Coronary artery (tissue), 2 donors: ENCODE measurements around the gene UIMC1.
"Not testable (repeated sequence)": the region's sequence is repeated elsewhere in the genome, so short reads cannot be mapped to it uniquely, and the experiment has no call there.

Experiments used
- DNase-seq: peaks from one replicate; pipeline ENCODE4 v3.0.0-alpha.2; 2017; ENCODE audit warnings: low spot score
- H3K27ac ChIP-seq, 2 donors: fragments of 200-600 bp; sonication (generic); one replicate each; pipeline ENCODE4 v1.5.1; 2016 to 2019
- H3K4me3 ChIP-seq: fragments of 200-600 bp; sonication (generic); 2 replicates; pipeline ENCODE4 v1.5.1; 2016; ENCODE audit warnings: mild to moderate bottlenecking, moderate library complexity
- CTCF ChIP-seq: fragments of 200-600 bp; sonication (generic); IDR thresholded peaks from one replicate; pipeline ENCODE4 v1.5.1; 2019; ENCODE audit warnings: antibody characterized with exemption

The UIMC1 gene

GRCh38 chr5:177006265-177006972 is at the start of gene UIMC1:
Gene UIMC1, minus strand, starts transcription at chr5:177006779. Its CDS starts 24,164 bp downstream, at chr5:176982615.
- no peak for TF ChIP-seq CTCF
- peak within 1 kb of the TSS; percentile 93 to 99 for H3K27ac ChIP-seq
- H3K4me3 ChIP-seq = peak within 1 kb of the TSS; percentile 100
- peak; percentile 90 for DNase-seq

GRCh38 chr5:177049285-177049684 is 42.7 kb upstream of the UIMC1 start:
- no peak overlapping the region for H3K27ac ChIP-seq
- no peak for TF ChIP-seq CTCF
- no peak for DNase-seq
- no peak overlapping the region for H3K4me3 ChIP-seq

DNA sequence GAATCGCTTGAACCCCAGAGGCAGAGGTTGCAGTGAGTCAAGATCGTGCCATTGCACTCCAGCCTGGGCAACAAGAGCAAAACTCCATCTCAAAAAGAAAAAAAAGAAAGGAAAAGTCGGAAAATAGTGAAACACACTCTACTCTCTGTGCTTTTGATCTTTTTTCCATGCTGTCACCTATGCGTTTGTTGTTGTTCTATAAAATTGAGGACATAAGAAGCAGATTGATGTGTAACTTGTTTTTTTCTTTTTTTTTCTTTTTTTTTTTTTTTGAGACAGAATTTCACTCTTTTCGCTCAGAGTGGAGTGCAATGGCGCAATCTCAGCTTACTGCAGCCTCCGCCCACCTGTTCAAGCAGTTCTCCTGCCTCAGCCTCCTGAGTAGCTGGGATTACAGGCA is 42.0 kb upstream of the UIMC1 start:
- not testable (repeated sequence) for DNase-seq, H3K27ac ChIP-seq, H3K4me3 ChIP-seq

- no peak for TF ChIP-seq CTCF
- no peak for DNase-seq
- Histone ChIP-seq H3K27ac (no peak overlapping the region), H3K4me3 (no peak overlapping the region)
These were observed 39.1 kb upstream of the UIMC1 start for GRCh38 chr5:177045631-177046030.

DNA sequence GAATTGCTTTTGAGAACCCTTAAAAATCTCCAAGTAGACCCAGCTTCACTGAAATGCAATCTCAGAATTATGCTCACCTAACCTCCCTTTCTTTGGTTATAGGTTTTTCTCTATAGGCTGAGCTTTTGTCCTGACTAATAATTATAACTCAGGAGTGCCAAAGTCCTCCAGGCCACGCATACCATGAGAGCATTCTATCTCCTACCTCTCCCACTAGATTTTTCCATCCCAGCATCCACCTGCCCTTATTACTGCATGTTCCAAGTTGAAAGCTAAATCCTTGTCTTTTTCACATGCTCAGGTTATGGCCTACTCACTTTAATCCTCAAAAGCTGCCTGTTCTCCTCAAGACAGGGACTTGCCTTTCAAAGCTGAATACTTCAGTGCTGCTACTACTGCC is 38.1 kb upstream of the UIMC1 start:
- TF ChIP-seq CTCF = no peak
- Histone ChIP-seq H3K27ac (no peak overlapping the region), H3K4me3 (no peak overlapping the region)
- no peak for DNase-seq

GRCh38 chr5:177043958-177044357 is 37.4 kb upstream of the UIMC1 start:
- no peak for TF ChIP-seq CTCF
- no peak overlapping the region for H3K4me3 ChIP-seq
- no peak for DNase-seq
- no peak overlapping the region for H3K27ac ChIP-seq

- H3K27ac ChIP-seq = no peak overlapping the region
- no peak for DNase-seq
- TF ChIP-seq CTCF = no peak
These were observed 36.5 kb upstream of the UIMC1 start for GRCh38 chr5:177043114-177043513.

More at GRCh38 chr5:177043114-177043513, 36.5 kb upstream of the UIMC1 start:
- no peak overlapping the region for H3K4me3 ChIP-seq
